Measurements from ENCODE around the gene AHDC1.
"Not testable (repeated sequence)": the region's sequence is repeated elsewhere in the genome, so short reads cannot be mapped to it uniquely, and the experiment has no call there.

AHDC1 gene

DNA sequence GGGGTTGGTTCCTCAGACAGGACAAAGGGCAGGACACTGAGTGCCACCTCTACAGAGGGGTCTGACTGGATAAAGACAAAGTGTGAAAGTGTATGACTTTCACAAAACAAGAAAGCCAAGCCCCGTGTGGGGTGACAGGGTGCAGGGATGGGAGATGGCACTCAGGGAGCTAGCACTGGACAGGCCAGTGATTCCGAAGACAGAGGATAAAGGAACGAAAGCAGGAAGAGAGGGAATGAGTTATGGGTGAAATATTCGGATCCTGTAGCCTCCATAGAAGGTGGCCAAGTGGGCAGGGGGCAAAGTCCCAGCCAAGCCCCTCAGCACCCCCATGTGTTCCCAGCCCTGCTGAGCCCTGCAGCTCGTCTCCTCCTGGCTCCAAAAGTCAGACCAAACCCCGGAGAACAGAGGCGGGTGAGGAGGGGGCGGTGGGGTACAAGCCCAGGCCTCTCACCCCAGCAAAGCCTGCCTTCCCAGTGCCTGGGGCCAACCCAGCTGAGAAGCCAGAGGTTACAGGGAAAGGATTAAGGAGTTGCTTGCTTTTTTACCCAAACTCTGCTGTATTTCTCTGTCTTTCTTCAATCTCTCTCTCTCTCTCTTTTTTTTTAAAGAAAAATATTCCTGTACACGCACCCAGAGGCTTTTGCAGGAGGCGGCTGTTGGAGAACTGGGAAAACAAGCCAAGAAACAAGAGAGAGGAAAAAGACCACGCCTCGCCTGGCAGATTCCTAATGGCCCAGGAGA is 99.9 kb downstream of the AHDC1 start:
- Histone ChIP-seq H2AFZ (ENCODE audit: low read depth) (no peak overlapping the region), H3K4me3 (IDR thresholded peaks at IDR 0.05; ENCODE audit: insufficient read depth, low read depth, low read length) (no peak overlapping the region), H3K36me3 (ENCODE audit: insufficient read depth) (no peaks in the 10 kb centered on the region), H3K4me2 (no peak overlapping the region), H3K79me2 (ENCODE audit: insufficient read depth, low read depth) (no peaks in the 10 kb centered on the region), H4K20me1 (ENCODE audit: insufficient read depth) (no peaks in the 10 kb centered on the region), H3K27me3 (ENCODE audit: insufficient read depth, low read depth) (no peaks in the 10 kb centered on the region), H3K4me1 (ENCODE audit: low read depth, poor library complexity, severe bottlenecking) (no peaks in the 10 kb centered on the region), H3K27ac (no peak overlapping the region), H3K9ac (no peak overlapping the region)
- TF ChIP-seq, protein P1, sequence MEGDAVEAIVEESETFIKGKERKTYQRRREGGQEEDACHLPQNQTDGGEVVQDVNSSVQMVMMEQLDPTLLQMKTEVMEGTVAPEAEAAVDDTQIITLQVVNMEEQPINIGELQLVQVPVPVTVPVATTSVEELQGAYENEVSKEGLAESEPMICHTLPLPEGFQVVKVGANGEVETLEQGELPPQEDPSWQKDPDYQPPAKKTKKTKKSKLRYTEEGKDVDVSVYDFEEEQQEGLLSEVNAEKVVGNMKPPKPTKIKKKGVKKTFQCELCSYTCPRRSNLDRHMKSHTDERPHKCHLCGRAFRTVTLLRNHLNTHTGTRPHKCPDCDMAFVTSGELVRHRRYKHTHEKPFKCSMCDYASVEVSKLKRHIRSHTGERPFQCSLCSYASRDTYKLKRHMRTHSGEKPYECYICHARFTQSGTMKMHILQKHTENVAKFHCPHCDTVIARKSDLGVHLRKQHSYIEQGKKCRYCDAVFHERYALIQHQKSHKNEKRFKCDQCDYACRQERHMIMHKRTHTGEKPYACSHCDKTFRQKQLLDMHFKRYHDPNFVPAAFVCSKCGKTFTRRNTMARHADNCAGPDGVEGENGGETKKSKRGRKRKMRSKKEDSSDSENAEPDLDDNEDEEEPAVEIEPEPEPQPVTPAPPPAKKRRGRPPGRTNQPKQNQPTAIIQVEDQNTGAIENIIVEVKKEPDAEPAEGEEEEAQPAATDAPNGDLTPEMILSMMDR (conservative IDR thresholded peaks at IDR 0.05; ENCODE audit: low read depth, low read length): no peak

DNA sequence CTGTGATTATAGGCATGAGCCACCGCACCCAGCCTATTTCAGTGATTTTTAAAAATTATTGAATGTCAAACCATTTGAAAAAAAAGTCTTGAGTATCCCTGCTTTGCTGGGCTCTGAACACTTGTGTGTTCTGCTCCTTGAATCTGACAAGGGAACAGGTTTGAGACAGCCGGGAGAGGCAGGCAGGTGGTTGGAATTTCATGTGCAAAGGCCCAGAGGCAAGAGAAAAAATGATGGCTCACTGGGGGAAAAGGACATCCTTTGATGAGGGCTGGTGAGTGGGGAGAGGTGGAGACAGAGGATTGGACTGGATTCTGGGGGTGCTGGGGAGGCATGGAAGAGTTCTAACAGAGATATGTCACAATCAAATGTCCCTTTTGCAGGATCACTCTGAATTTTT is 100.9 kb downstream of the AHDC1 start:
- no peaks in the 10 kb centered on the region for H3K79me2 ChIP-seq (ENCODE audit: insufficient read depth, low read depth)
- H3K27me3 ChIP-seq (ENCODE audit: insufficient read depth, low read depth): no peaks in the 10 kb centered on the region
- H3K36me3 ChIP-seq (ENCODE audit: insufficient read depth): no peaks in the 10 kb centered on the region
- H3K4me3 ChIP-seq (IDR thresholded peaks at IDR 0.05; ENCODE audit: insufficient read depth, low read depth, low read length): no peak overlapping the region
- no peak overlapping the region for H3K9ac ChIP-seq
- no peak overlapping the region for H3K4me2 ChIP-seq
- no peak overlapping the region for H3K27ac ChIP-seq
- TF ChIP-seq, protein P1 (conservative IDR thresholded peaks at IDR 0.05; ENCODE audit: low read depth, low read length): no peak
- H3K4me1 ChIP-seq (ENCODE audit: low read depth, poor library complexity, severe bottlenecking): no peaks in the 10 kb centered on the region
- no peak overlapping the region for H2AFZ ChIP-seq (ENCODE audit: low read depth)
- no peaks in the 10 kb centered on the region for H4K20me1 ChIP-seq (ENCODE audit: insufficient read depth)

DNA sequence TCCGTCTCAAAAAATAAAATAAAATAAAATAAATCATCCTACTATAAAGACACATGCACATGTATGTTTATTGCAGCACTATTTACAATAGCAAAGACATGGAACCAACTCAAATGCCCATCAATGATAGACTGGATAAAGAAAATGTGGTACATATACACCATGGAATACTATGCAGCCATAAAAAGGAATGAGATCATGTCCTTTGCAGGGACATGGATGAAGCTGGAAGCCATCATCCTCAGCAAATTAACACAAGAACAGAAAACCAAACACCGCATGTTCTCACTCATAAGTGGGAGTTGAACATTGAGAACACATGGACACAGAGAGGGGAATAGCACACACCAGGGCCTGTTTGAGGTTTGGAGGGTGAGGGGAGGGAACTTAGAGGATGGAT is 102.8 kb downstream of the AHDC1 start:
- not testable (repeated sequence) for H2AFZ ChIP-seq (ENCODE audit: low read depth); H3K79me2 ChIP-seq (ENCODE audit: insufficient read depth, low read depth); H3K4me3 ChIP-seq (IDR thresholded peaks at IDR 0.05; ENCODE audit: insufficient read depth, low read depth, low read length); H4K20me1 ChIP-seq (ENCODE audit: insufficient read depth); H3K9ac ChIP-seq; H3K27me3 ChIP-seq (ENCODE audit: insufficient read depth, low read depth); H3K27ac ChIP-seq; H3K4me1 ChIP-seq (ENCODE audit: low read depth, poor library complexity, severe bottlenecking); H3K4me2 ChIP-seq; H3K36me3 ChIP-seq (ENCODE audit: insufficient read depth)

DNA sequence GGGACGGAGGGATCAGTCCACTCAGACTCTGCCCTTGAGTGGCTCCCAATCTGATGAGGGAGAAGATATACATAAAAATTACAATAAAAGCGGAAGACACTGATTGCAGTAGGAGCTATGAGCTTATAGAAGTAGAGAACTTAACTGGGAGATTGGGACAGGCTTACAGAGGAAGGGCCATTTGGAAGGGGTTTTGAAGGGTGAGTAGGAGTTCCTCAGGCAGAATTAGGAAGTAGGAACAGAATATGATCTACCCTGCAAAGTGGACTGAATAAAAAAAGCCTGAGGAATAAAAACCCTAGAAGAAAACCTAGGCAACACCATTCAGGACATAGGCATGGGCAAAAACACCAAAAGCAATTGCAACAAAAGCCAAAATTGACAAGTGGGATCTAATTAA is 104.8 kb downstream of the AHDC1 start:
- no peak overlapping the region for H2AFZ ChIP-seq (ENCODE audit: low read depth)
- no peak overlapping the region for H3K4me3 ChIP-seq (IDR thresholded peaks at IDR 0.05; ENCODE audit: insufficient read depth, low read depth, low read length)
- H3K36me3 ChIP-seq (ENCODE audit: insufficient read depth): no peaks in the 10 kb centered on the region
- no peaks in the 10 kb centered on the region for H4K20me1 ChIP-seq (ENCODE audit: insufficient read depth)
- H3K27me3 ChIP-seq (ENCODE audit: insufficient read depth, low read depth): no peaks in the 10 kb centered on the region; the same call in 1 of the 2 replicates
- no peak overlapping the region for H3K27ac ChIP-seq
- TF ChIP-seq, protein P1 (conservative IDR thresholded peaks at IDR 0.05; ENCODE audit: low read depth, low read length): no peak
- no peak overlapping the region for H3K9ac ChIP-seq
- H3K4me1 ChIP-seq (ENCODE audit: low read depth, poor library complexity, severe bottlenecking): no peaks in the 10 kb centered on the region
- H3K4me2 ChIP-seq: no peak overlapping the region
- no peaks in the 10 kb centered on the region for H3K79me2 ChIP-seq (ENCODE audit: insufficient read depth, low read depth)

DNA sequence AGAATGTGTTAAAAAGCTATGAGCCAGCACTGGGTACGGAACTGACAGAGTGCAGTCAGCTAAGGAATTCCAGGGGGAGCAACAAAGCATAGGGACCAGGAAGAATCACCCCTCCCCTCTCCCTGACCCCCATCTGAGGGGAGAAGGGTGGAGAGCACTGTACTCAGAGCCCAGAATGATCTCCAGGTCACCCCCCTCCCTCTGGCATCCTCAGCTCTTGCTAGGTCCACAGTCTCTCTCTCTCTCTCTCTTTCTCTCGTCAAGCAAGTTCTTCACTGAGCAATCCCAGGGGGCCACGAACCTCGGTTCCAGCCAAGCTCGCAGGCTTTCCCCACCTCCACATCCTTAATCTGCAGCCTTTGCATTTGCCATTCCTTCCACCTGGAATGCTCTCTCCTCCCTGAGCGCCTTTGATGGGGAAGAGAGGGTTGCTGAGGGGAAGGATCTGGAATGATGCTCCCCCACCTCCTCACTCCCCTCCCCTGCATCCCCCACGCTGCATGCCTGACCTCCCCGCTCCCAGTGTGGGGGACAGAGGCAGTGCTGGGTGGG is 107.3 kb downstream of the AHDC1 start:
- Histone ChIP-seq H3K36me3 (ENCODE audit: insufficient read depth) (no peaks in the 10 kb centered on the region), H3K79me2 (ENCODE audit: insufficient read depth, low read depth) (no peaks in the 10 kb centered on the region), H4K20me1 (ENCODE audit: insufficient read depth) (no peaks in the 10 kb centered on the region), H2AFZ (ENCODE audit: low read depth) (no peak overlapping the region), H3K4me1 (ENCODE audit: low read depth, poor library complexity, severe bottlenecking) (peaks cover 12% of the 10 kb centered on the region), H3K9ac (no peak overlapping the region), H3K4me2 (no peak overlapping the region), H3K27me3 (ENCODE audit: insufficient read depth, low read depth) (no peaks in the 10 kb centered on the region; the same call in 1 of the 2 replicates), H3K27ac (no peak overlapping the region), H3K4me3 (IDR thresholded peaks at IDR 0.05; ENCODE audit: insufficient read depth, low read depth, low read length) (no peak overlapping the region)
- TF ChIP-seq, protein P1 (conservative IDR thresholded peaks at IDR 0.05; ENCODE audit: low read depth, low read length): no peak

Data from KMS-11 (cell line).